GM21360 (cell line): ENCODE data around the gene HAT1.

ENCODE experiments used
- ATAC-seq: cut with Tn5 transposase; IDR thresholded peaks from one replicate; pipeline ENCODE4 v1.9.1; 2021; ENCODE audit warnings: mild to moderate bottlenecking, moderate library complexity; ENCODE audit not compliant: unreplicated experiment

HAT1 gene

GRCh38 chr2:171913517-171913916 lies 8.7 kb upstream of the HAT1 start:
- ATAC-seq: no peak

GRCh38 chr2:171919453-171919852 lies 2.8 kb upstream of the HAT1 start:
- ATAC-seq: no peak

- peak; percentile 14 for ATAC-seq
These were observed 361 bp upstream of the HAT1 start for GRCh38 chr2:171921970-171922229.

- no peak for ATAC-seq
These were observed 945 bp downstream of the HAT1 start for GRCh38 chr2:171923206-171923605.

- no peak for ATAC-seq
These were observed 2.1 kb downstream of the HAT1 start for GRCh38 chr2:171924170-171924942.

- ATAC-seq: no peak
These were observed 8.1 kb downstream of the HAT1 start for GRCh38 chr2:171930385-171930784.

- ATAC-seq: no peak
These were observed 16.9 kb downstream of the HAT1 start for GRCh38 chr2:171939058-171939742.

- ATAC-seq: no peak
These were observed 17.4 kb downstream of the HAT1 start for GRCh38 chr2:171939743-171940071.

GRCh38 chr2:171941316-171941699 lies 19.0 kb downstream of the HAT1 start:
- no peak for ATAC-seq

- ATAC-seq: no peak
These were observed 21.6 kb downstream of the HAT1 start for GRCh38 chr2:171943869-171944268.

- no peak for ATAC-seq
These were observed 30.0 kb downstream of the HAT1 start for GRCh38 chr2:171952276-171952675.

GRCh38 chr2:171952748-171953147 lies 30.5 kb downstream of the HAT1 start:
- no peak for ATAC-seq

- no peak for ATAC-seq
These were observed 34.0 kb downstream of the HAT1 start for GRCh38 chr2:171956135-171956825.

GRCh38 chr2:171957061-171957460 lies 34.8 kb downstream of the HAT1 start:
- no peak for ATAC-seq

- ATAC-seq: no peak
These were observed 36.2 kb downstream of the HAT1 start for GRCh38 chr2:171958475-171958874.

- no peak for ATAC-seq
These were observed 37.7 kb downstream of the HAT1 start for GRCh38 chr2:171959998-171960397.

- ATAC-seq: no peak
These were observed 38.3 kb downstream of the HAT1 start for GRCh38 chr2:171960570-171960969.

- ATAC-seq: no peak
These were observed 40.9 kb downstream of the HAT1 start for GRCh38 chr2:171963198-171963597.

- ATAC-seq: no peak
These were observed 42.0 kb downstream of the HAT1 start for GRCh38 chr2:171964308-171964707.

- ATAC-seq: no peak
These were observed 43.0 kb downstream of the HAT1 start for GRCh38 chr2:171965238-171965637.

- no peak for ATAC-seq
These were observed 43.4 kb downstream of the HAT1 start for GRCh38 chr2:171965661-171966060.

- ATAC-seq: no peak
These were observed 44.0 kb downstream of the HAT1 start for GRCh38 chr2:171966235-171966634.
